ENCODE measurements around the gene BPGM. TPM values are rescaled to one million over a fixed set of nuclear protein-coding genes. Genes with fewer than 3 reads are reported as not detected.

The BPGM gene
- total RNA-seq, 1 donor from 2014 or later, result 9.1 TPM

- intact Hi-C loops (cut with DNase I), result no loop called here
- no peak for DNase-seq (ENCODE audit: extremely low spot score in 2 of 2)
- TF ChIP-seq POLR2AphosphoS5 (IDR thresholded peaks at IDR 0.05; ENCODE audit: insufficient read depth in 1 of 2, low read depth in 1 of 2) (no peak), POLR2A (IDR thresholded peaks at IDR 0.05) (no peak), CTCF (IDR thresholded peaks at IDR 0.05) (no peak)
- no peaks in the 10 kb centered on the region for H3K36me3 ChIP-seq
- no peak overlapping the region for H3K27ac ChIP-seq
- H3K9me3 ChIP-seq, result no peaks in the 10 kb centered on the region
- H3K4me1 ChIP-seq, result peaks cover 28% of the 10 kb centered on the region
- no peaks in the 10 kb centered on the region for H3K27me3 ChIP-seq
- no peak overlapping the region for H3K4me3 ChIP-seq
These were observed 78.0 kb downstream of the BPGM start for GRCh38 chr7:134724606-134725005.

- no peaks in the 10 kb centered on the region for H3K36me3 ChIP-seq
- TF ChIP-seq CTCF (IDR thresholded peaks at IDR 0.05) (no peak), POLR2A (IDR thresholded peaks at IDR 0.05) (no peak), POLR2AphosphoS5 (IDR thresholded peaks at IDR 0.05; ENCODE audit: insufficient read depth in 1 of 2, low read depth in 1 of 2) (no peak)
- no peak for DNase-seq (ENCODE audit: extremely low spot score in 2 of 2)
- intact Hi-C loops (cut with DNase I), result no loop called here
- H3K4me3 ChIP-seq, result no peak overlapping the region
- no peak overlapping the region for H3K27ac ChIP-seq
- H3K9me3 ChIP-seq, result no peaks in the 10 kb centered on the region
- H3K4me1 ChIP-seq, result peaks cover 31% of the 10 kb centered on the region
- no peaks in the 10 kb centered on the region for H3K27me3 ChIP-seq
These were observed 79.9 kb downstream of the BPGM start for GRCh38 chr7:134726581-134726980.

DNA sequence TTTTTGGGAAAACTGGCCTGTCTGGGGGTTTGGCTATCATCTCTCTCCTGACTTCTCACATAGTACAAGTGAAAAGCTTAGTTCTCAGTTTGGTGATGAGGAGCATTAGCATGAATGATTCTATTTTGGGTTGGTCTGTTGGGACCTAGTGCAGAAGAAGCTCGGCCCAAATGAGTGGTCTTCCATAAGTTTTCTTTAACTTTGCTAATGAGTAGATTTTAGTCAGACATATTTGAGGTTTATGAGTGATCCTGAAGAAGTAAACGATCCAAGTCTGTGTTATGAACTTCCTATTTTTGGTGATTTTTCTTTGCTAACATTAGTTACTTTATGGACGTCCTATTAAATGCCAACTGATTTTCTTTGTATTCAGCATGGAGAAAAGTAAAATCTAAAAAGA is 81.1 kb downstream of the BPGM start:
- peaks cover 34% of the 10 kb centered on the region for H3K4me1 ChIP-seq
- H3K9me3 ChIP-seq, result no peaks in the 10 kb centered on the region
- DNase-seq (ENCODE audit: extremely low spot score in 2 of 2), result no peak
- intact Hi-C loops (cut with DNase I), result no loop called here
- H3K36me3 ChIP-seq, result no peaks in the 10 kb centered on the region
- H3K27me3 ChIP-seq, result no peaks in the 10 kb centered on the region
- no peak overlapping the region for H3K4me3 ChIP-seq
- no peak overlapping the region for H3K27ac ChIP-seq
- TF ChIP-seq POLR2A (IDR thresholded peaks at IDR 0.05), result no peak
- no peak for TF ChIP-seq CTCF (IDR thresholded peaks at IDR 0.05)
- TF ChIP-seq POLR2AphosphoS5 (IDR thresholded peaks at IDR 0.05; ENCODE audit: insufficient read depth in 1 of 2, low read depth in 1 of 2), result no peak

Other genes with a start within 250 kb of the BPGM start
- gene AKR1B1, start 187.8 kb upstream of the BPGM start, total RNA-seq, result 79.1 TPM
- gene AKR1B10, start 119.3 kb upstream of the BPGM start, total RNA-seq, result 205 TPM
- 11.5 TPM for gene AKR1B15, start 97.7 kb upstream of the BPGM start, total RNA-seq
- 343 TPM for gene CALD1, start 132.8 kb downstream of the BPGM start, total RNA-seq